ENCODE measurements around the gene CDH16. TPM values are rescaled to one million over a fixed set of nuclear protein-coding genes. Genes with fewer than 3 reads are reported as not detected.

CDH16 gene
- total RNA-seq, 2 donors from 2014 or later: not detected

DNA sequence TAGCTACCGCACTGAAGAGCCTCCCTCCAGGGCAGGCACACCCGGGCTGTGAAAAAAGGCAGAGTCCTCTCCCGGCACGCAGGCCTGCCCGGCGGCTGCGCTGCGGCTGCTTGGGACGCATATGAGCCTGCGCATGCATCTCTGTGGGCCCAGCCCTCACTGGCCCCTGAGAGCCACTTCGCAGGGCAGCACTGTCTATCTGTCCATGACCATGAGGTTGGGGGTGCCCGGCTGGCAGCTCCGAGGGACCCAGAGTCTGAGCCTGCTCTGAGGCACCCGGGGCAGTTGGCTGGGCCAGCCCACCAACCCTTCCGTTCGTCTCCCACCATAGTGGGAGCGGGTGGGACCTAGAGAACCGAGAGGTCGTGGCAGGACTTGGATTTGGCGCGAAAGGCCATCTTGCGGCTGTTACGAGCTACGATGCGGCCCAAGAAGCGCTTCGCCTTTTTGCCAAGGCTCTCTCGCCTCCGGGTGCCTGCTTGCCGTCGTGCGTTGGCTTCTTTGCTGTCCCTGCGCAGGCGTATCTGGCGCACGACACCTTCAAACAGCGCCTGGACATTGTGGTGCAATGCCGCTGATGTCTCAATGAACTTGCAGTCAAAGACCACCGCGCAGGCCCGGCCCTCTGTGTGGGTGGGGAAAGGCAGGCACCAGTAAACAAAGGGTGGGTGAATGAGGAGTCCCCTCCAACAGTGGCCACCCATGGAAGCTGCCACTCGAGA, 3.2 kb upstream of the CDH16 start:
- Mint-ChIP-seq H3K36me3 (ENCODE audit: insufficient read depth in 2 of 2) (no peaks in the 10 kb centered on the region), H3K9me3 (no peaks in the 10 kb centered on the region), H3K4me3 (no peak overlapping the region), H3K27ac (no peak overlapping the region), H3K4me1 (ENCODE audit: low read depth) (peaks cover 5% of the 10 kb centered on the region), H3K27me3 (ENCODE audit: low read depth) (peaks cover 21% of the 10 kb centered on the region)
- DNase-seq (no peak), ATAC-seq (replicated peaks in 1 of 2) (no peak)

DNA sequence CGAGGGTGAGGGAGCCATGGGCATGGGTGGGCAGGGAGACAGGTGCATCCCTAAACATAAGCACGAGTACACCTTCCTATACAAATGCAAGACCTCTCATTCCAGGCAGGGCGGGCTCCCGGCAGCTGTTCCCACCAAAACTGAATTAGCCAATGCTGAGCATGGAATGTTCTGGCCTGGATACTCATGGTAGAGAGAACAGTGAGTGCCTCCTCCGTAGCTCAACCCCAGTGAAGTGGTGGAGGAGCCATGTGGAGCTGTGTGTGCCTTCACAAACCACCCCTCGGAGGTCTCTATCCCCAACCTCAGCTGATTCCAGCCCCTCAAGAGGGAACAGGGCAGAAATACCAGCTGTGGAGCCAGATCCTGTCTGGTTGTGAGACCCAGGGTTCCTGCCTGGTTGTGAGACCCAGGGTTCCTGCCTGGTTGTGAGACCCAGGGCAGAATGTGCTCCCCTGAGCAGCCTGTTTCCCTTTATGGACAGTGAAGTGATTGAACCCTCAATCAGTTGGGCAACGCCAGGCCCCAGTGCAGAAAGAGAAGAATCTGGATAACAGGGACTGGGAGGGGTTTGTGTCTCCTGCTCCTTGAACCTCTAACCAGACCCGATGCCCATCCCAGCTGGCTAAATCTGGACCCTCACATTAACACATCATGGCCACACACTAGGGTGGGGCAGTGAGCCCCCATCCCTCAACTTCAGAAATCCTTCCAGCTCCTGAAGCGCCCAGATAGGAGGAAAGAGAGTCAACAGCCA, 2.4 kb upstream of the CDH16 start:
- H3K9me3 Mint-ChIP-seq: no peaks in the 10 kb centered on the region
- no peak overlapping the region for H3K4me3 Mint-ChIP-seq
- peaks cover 21% of the 10 kb centered on the region for H3K27me3 Mint-ChIP-seq (ENCODE audit: low read depth)
- H3K4me1 Mint-ChIP-seq (ENCODE audit: low read depth): peaks cover 5% of the 10 kb centered on the region
- DNase-seq (no peak), ATAC-seq (replicated peaks in 1 of 2) (no peak)
- no peaks in the 10 kb centered on the region for H3K36me3 Mint-ChIP-seq (ENCODE audit: insufficient read depth in 2 of 2)
- no peak overlapping the region for H3K27ac Mint-ChIP-seq

DNA sequence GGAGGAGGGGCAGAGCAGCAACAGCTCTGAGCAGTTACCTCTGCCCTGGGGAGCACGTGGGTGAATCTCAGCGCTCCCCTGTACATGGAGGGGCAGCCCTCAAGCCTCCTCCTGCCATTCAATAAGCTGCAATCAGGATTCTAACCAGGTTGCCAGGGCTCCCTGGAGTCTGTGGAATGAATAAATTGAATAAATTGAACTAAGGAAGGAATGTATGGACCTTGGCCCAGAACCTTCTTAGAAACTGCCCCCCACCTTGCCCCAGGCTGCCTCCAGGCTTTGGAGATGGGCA, 1.6 kb upstream of the CDH16 start:
- Mint-ChIP-seq H3K27ac (no peak overlapping the region), H3K36me3 (ENCODE audit: insufficient read depth in 2 of 2) (no peaks in the 10 kb centered on the region), H3K9me3 (no peaks in the 10 kb centered on the region), H3K4me1 (ENCODE audit: low read depth) (no peaks in the 10 kb centered on the region), H3K4me3 (no peak overlapping the region), H3K27me3 (ENCODE audit: low read depth) (peaks cover 14% of the 10 kb centered on the region)
- ATAC-seq (replicated peaks in 1 of 2) (no peak), DNase-seq (no peak)

DNA sequence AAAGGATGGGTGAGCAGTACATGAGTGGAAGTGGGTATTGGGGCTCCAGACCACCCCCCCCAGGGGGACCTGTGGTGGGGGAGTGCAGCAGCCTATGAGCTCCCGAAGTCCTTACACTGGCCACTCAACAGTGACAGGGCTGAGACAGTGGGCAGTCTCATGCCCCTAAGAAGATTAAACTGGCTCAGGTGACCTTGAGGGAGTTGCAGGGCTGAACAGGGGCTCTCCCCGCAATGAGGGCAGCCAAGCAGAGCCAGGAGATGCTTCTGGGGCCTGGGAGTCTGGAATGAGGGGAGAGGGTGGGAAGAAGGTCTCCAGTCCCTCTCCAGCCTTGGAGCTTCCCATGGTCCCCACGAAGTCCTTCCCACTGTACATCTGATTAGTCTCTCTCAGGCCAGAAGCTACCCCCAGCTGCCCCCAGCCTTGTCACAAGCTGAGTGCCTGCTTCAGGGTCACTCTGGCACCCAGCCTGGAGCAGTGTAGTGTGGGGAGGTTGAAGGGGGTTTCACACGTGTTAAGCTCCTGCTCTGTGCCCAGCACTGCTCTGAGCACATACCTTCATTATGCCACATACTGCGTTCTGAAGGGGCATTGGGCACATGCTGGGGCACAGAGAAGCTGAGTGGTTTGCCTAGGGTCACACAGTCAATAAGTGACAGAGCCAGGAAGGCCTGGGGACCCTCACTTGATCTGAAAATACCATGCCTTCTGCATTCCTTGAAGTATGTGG, 1.0 kb upstream of the CDH16 start:
- no peaks in the 10 kb centered on the region for H3K36me3 Mint-ChIP-seq (ENCODE audit: insufficient read depth in 2 of 2)
- no peak for DNase-seq
- H3K27me3 Mint-ChIP-seq (ENCODE audit: low read depth): peaks cover 14% of the 10 kb centered on the region
- H3K4me3 Mint-ChIP-seq: no peak overlapping the region
- no peak overlapping the region for H3K27ac Mint-ChIP-seq
- H3K4me1 Mint-ChIP-seq (ENCODE audit: low read depth): no peaks in the 10 kb centered on the region
- ATAC-seq (replicated peaks in 1 of 2): no peak
- H3K9me3 Mint-ChIP-seq: no peaks in the 10 kb centered on the region

DNA sequence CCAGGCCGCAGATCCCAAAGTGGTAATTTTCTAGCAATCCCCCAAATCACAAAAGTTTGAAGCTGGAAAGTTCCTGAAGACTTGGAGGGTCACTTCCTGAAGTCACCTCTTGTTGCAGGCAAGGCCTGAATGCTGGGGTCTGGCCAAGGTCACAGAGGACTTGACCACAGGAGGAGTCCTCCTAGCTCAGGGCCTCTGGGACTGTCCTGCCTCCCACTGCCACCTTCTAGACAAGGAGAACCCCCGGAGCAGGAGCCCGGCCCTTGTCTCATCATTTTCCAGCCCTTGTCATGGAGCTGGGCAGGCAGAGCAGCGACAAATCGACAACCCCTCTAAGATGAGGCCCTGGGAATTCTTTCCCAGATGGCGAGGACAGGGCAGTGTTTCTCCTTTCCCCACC, 330 bp downstream of the CDH16 start:
- Mint-ChIP-seq H3K4me1 (ENCODE audit: low read depth) (no peaks in the 10 kb centered on the region), H3K27ac (no peak overlapping the region), H3K9me3 (no peaks in the 10 kb centered on the region), H3K4me3 (no peak overlapping the region), H3K27me3 (ENCODE audit: low read depth) (peaks cover 5% of the 10 kb centered on the region), H3K36me3 (ENCODE audit: insufficient read depth in 2 of 2) (no peaks in the 10 kb centered on the region)
- no peak for ATAC-seq (replicated peaks in 1 of 2)
- DNase-seq: no peak

DNA sequence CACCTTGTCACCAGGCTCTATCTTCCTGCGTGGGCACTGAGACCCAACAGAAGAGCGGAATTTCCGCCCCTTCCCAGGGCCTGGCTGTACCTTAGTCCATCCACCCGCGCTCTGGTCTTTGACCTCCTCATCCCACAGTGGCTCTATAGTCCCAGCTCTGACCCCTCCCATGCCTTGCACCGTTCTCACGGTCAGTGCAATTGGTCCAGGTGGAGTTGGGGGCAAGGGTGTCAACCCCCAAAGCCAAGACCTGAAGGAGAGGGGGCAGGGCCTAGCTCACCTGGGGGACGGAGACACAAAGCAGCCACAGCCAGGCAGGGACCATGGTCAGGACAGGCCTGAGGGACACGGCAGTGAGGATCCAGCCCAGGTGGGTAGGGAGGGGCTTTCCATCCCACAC, 944 bp downstream of the CDH16 start:
- no peak for DNase-seq
- no peak overlapping the region for H3K4me3 Mint-ChIP-seq
- H3K4me1 Mint-ChIP-seq (ENCODE audit: low read depth): no peaks in the 10 kb centered on the region
- no peak for ATAC-seq (replicated peaks in 1 of 2)
- no peaks in the 10 kb centered on the region for H3K27me3 Mint-ChIP-seq (ENCODE audit: low read depth)
- no peak overlapping the region for H3K27ac Mint-ChIP-seq
- H3K9me3 Mint-ChIP-seq: no peaks in the 10 kb centered on the region
- no peaks in the 10 kb centered on the region for H3K36me3 Mint-ChIP-seq (ENCODE audit: insufficient read depth in 2 of 2)

DNA sequence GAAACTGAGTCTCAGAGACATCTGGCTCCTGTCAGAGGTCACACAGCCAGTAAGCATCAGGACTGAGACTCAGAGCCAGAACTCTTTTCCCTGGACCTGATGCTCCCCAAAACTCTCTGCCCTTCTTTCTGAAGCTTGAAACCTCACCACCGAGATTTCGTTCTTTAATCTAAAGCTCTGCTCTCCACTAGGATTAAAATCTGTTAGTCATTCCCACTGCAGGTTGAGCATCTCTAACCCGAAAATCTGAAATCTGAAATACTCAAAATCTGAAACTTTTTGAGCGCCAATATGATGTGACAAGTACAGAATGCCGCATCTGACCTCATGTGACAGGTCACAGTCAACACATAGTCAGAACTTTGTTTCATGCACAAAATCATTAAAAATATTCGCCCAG, 2.2 kb downstream of the CDH16 start:
- H3K9me3 Mint-ChIP-seq: no peaks in the 10 kb centered on the region
- ATAC-seq (replicated peaks in 1 of 2) (no peak), DNase-seq (no peak)
- no peaks in the 10 kb centered on the region for H3K4me1 Mint-ChIP-seq (ENCODE audit: low read depth)
- H3K36me3 Mint-ChIP-seq (ENCODE audit: insufficient read depth in 2 of 2): no peaks in the 10 kb centered on the region
- no peaks in the 10 kb centered on the region for H3K27me3 Mint-ChIP-seq (ENCODE audit: low read depth)
- no peak overlapping the region for H3K27ac Mint-ChIP-seq
- no peak overlapping the region for H3K4me3 Mint-ChIP-seq

DNA sequence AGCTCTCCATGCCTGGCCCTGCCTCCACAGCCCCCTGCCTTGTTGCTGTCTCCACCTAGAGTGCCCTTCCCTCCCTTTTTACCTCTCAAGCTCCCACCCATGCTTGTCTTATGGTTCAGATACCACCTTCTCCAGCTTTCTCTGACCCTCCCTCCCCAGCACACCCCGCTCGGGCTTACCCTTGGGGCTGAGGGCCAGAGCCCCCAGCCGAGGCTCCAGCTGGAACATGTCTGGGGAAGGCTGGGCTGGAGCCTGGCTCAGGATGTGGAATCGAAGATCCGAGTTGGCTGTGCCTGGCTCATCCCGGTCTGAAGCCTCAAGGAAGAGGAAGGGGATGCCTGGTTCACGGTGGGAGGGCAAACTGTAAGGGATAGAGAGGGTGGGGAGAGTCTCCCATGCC, 3.6 kb downstream of the CDH16 start:
- Mint-ChIP-seq H3K4me3 (no peak overlapping the region), H3K27ac (no peak overlapping the region), H3K36me3 (ENCODE audit: insufficient read depth in 2 of 2) (no peaks in the 10 kb centered on the region), H3K9me3 (no peaks in the 10 kb centered on the region), H3K27me3 (ENCODE audit: low read depth) (no peaks in the 10 kb centered on the region), H3K4me1 (ENCODE audit: low read depth) (no peaks in the 10 kb centered on the region)
- DNase-seq (no peak), ATAC-seq (replicated peaks in 1 of 2) (no peak)

DNA sequence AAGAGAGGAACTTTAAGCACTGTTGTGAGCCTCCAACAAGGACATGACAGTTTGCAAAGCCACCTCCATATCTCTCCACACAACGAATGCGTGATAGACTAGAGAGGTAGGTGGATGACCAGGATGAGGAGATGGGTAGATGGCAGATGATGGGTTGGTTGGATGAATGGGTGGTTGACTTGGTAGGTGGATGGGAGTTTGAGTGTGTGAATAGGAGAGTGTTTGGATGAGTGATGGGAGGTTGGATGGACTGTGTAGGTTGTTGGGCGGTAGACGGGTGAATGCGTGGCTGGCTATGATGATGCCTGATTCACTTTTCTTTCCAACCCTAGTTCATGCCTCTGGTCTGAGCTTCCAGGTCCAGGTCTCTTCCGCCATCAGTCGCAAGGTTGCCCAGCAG, 4.1 kb downstream of the CDH16 start:
- ATAC-seq (replicated peaks in 1 of 2): no peak
- no peaks in the 10 kb centered on the region for H3K4me1 Mint-ChIP-seq (ENCODE audit: low read depth)
- H3K4me3 Mint-ChIP-seq: no peak overlapping the region
- H3K27ac Mint-ChIP-seq: no peak overlapping the region
- H3K9me3 Mint-ChIP-seq: no peaks in the 10 kb centered on the region
- no peaks in the 10 kb centered on the region for H3K36me3 Mint-ChIP-seq (ENCODE audit: insufficient read depth in 2 of 2)
- no peak for DNase-seq
- H3K27me3 Mint-ChIP-seq (ENCODE audit: low read depth): no peaks in the 10 kb centered on the region

DNA sequence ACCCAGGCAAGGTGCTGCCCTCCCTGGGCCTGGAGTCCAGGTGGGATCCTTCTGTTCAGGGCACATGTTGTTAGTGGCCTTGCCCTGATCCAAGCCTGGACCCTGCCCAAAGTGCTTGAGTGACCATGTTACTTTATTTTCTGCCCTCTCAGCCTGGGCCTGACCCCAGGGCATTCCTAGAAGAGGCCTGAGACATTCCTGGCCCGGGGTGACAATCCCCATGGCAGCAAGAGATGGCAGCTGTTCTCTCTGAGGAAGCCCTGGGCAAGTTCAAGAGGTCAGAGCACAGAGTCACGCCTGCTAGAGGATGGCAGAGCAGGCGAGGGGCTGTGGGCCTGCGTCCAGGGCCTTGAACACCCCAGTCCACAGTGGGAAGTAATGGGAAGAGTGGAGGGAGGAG, 5.0 kb downstream of the CDH16 start:
- H3K4me1 Mint-ChIP-seq (ENCODE audit: low read depth): no peaks in the 10 kb centered on the region
- no peaks in the 10 kb centered on the region for H3K9me3 Mint-ChIP-seq
- DNase-seq: no peak
- no peaks in the 10 kb centered on the region for H3K27me3 Mint-ChIP-seq (ENCODE audit: low read depth)
- no peak overlapping the region for H3K4me3 Mint-ChIP-seq
- H3K36me3 Mint-ChIP-seq (ENCODE audit: insufficient read depth in 2 of 2): no peaks in the 10 kb centered on the region
- ATAC-seq (replicated peaks in 1 of 2): no peak
- H3K27ac Mint-ChIP-seq: no peak overlapping the region

DNA sequence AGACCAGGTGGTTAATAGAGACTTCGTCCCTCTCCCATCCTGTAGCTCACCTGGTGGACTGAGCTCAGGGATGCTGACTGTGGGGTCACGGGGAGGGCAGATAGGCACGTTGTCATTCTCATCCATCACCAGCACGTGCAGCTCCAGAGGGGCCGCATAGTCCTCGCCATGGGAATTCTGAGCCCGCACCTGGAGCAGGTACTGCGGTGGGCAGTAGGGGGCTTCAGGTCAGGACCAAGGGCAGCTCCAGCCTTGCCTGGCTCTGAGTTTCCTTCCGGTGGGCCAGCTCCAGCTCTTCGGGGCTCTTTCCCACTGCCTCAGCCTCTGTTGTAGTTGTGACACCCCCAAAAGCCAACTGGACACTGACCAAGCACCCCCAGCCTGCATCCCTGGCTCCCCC, 5.6 kb downstream of the CDH16 start:
- Mint-ChIP-seq H3K4me1 (ENCODE audit: low read depth) (no peaks in the 10 kb centered on the region), H3K36me3 (ENCODE audit: insufficient read depth in 2 of 2) (no peaks in the 10 kb centered on the region), H3K27ac (no peak overlapping the region), H3K9me3 (no peaks in the 10 kb centered on the region), H3K27me3 (ENCODE audit: low read depth) (no peaks in the 10 kb centered on the region), H3K4me3 (no peak overlapping the region)
- DNase-seq (no peak), ATAC-seq (replicated peaks in 1 of 2) (no peak)

DNA sequence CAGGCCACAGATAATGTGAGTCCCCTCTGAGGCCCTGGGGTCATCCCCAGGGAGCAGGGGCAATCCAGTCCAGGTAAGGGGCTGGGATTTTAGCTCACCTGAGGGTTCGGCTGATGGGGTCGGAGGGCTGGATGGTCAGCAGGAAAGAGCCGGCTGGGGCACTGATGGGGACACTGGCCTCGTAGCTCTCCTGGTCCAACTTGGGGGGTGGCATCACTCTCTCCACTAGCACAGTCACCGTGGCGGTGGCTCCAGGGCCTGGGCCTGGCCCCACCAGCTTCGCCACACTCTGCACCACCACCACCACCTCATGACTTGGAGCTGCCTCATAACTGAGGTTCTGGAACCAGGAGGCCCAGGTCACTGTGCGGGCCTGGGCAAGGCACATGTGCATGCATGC, 6.9 kb downstream of the CDH16 start:
- Mint-ChIP-seq H3K4me1 (ENCODE audit: low read depth) (no peaks in the 10 kb centered on the region), H3K36me3 (ENCODE audit: insufficient read depth in 2 of 2) (no peaks in the 10 kb centered on the region), H3K27ac (no peak overlapping the region), H3K4me3 (no peak overlapping the region), H3K27me3 (ENCODE audit: low read depth) (no peaks in the 10 kb centered on the region), H3K9me3 (no peaks in the 10 kb centered on the region)
- DNase-seq: no peak
- no peak for ATAC-seq (replicated peaks in 1 of 2)

DNA sequence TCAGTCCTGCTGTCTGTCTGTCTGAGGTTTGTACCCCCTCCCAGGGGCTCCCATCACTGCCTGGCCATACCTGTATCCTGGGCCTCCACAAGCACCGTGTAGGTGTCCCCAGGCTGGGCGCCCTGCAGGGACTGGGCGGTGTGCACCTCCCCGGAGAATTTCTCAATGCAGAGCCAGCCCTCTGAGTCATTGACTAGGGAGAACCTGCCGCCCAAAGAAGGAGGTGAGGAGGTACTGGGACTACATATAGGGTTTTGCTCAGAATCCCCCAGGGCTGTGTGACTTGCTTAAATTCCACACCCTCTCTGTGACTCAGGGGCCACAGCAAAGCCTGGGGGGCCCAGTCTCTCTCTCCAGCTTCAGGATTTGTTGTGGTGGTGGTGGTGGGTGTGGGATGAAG, 7.6 kb downstream of the CDH16 start:
- H3K27ac Mint-ChIP-seq: no peak overlapping the region
- H3K9me3 Mint-ChIP-seq: no peaks in the 10 kb centered on the region
- H3K4me1 Mint-ChIP-seq (ENCODE audit: low read depth): peaks cover 5% of the 10 kb centered on the region
- ATAC-seq (replicated peaks in 1 of 2) (peak in 1 of 2 donors; percentile 13), DNase-seq (no peak)
- no peak overlapping the region for H3K4me3 Mint-ChIP-seq
- no peaks in the 10 kb centered on the region for H3K36me3 Mint-ChIP-seq (ENCODE audit: insufficient read depth in 2 of 2)
- H3K27me3 Mint-ChIP-seq (ENCODE audit: low read depth): no peaks in the 10 kb centered on the region
